HG03354 (cell line): ENCODE data around the gene SP110.
"Not testable (repeated sequence)": the region's sequence is repeated elsewhere in the genome, so short reads cannot be mapped to it uniquely, and the experiment has no call there.

Experiments used
- ATAC-seq: cut with Tn5 transposase; IDR thresholded peaks from one replicate; pipeline ENCODE4 v1.9.1; 2021; ENCODE audit warnings: mild to moderate bottlenecking; ENCODE audit not compliant: unreplicated experiment, poor library complexity, severe bottlenecking

Gene SP110

GRCh38 chr2:230135130-230135525 lies 84.7 kb downstream of the SP110 start:
- ATAC-seq, result peak; percentile 14

DNA sequence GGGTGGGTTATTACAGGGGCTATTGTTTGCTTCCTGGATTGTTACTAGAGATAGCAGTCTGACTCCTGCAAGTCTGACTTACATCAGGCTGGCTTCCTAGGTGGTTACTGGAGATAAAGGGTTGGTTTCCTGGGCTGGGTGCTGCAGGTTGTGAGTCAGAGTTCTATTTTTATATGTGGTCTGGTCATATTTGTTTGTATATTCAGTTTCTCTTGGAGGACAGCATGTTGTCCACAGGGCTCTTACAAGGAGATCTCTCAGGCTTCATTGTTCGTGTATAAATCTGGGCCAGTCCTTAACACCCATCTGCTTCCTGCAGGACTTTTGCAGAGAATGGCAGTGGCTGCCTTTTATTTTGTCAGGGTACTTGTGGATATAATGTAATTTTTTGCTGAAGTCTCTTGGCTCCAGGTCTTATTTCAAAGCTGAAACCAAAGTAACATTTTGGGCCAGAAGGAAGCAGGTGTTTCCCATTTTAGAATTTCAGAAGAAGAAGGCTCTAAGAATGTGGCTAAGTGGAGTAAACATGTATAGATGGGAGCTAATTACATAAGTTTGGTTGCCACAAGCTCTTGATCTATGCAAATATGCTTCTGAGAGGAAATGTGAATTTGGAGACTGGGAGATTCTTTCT lies 85.2 kb downstream of the SP110 start:
- peak; percentile 56 for ATAC-seq

DNA sequence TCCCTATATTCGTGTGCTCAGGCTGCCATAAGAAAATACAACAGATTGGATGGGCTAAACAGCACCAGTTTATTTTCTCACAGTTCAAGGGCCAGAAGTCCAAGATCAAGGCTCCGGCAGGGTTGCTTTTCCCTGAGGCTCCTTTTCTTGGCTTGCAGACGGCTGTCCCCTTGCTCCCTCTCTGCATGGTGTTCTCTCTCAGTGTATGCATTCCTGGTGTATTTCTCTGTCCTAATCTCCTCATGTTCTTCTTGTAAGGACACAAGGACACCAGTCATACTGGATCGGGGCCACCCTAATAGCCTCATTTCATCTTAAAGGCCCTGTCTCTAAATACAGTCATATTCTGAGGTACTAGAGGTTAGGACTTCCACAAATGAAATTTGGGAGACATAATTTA lies 88.4 kb downstream of the SP110 start:
- ATAC-seq, result no peak

DNA sequence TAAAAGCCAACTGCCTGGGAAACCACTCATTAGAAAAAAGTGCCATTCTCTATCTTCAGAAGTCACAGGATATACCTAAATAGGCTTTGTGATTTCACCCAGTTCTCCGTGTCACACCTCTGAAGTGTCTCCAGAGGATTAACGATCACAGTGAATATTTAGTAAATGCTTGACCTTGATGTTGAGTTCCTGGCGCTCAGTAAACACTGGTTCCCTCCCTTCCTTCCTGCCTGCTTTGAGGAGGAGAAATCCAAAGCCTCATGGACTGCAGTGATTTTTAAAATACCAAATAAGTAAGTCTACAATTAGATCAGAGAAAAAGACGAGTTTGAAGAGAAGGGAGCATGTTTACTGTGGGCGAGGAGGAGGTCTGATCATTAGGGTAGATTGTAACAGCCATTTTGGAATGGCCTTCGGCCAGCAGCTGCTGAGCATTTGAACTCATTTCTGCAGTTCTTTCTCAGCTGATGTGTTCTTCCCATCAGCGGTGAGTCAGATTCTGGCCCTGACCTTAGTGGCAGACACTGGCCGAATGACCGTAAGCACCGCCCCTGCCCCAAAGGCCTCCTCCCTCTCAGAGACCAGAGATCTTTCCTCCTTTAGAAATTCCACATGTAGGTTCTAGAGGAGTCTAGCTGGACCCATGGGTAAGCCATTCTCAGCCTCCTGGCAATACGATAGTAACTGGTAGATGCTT lies 89.0 kb downstream of the SP110 start:
- no peak for ATAC-seq

DNA sequence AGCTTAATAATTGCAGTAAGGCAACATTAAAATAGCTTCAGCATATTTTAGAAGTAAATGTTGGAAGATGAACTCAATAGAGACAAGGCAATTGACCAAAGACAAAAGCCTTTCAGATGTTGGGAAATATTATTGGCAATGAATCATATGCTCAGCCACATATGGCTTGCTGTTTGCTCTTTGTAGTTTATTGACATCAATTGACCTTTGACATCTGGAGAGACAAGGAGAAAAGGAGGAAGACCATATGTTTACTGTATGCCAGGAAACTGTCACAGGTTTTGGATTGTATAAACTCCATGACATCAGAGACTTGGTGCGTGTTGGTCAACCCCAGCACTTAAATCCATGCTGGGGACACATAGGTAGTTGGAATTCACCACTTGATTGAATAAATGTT lies 90.4 kb downstream of the SP110 start:
- no peak for ATAC-seq

DNA sequence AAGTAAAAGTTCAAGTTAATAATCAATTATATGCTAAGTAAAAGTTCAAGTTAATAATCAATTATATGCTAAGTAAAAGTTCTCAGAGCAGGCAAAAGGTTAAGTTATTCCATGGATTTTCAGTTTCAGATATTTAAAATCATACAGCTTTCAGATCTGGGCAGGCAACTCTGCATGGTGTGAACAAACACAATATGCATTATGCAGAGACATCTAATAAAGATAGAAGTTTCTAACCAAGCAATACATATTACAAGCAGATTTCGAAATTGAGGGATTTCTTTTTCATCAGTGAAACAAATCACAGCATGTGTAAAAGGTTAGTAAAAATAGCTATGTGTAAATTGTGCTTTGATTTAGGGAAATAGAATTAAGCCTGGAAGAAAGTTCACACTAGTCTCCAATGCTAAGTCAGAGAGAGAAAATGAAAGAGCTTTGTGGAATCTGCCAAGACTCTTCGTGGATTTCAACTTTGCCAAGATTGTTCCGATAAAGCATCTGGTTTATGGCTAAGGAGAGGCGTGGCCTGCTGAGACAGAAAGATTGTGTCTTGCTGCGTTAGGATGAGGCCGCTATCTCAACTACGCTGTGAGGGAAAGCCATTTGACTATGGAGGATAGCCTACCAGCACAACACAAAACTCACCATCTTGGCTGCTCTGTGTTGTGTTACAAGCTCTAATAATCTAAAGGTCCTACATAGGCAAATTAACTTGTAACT lies 91.0 kb downstream of the SP110 start:
- no peak for ATAC-seq

DNA sequence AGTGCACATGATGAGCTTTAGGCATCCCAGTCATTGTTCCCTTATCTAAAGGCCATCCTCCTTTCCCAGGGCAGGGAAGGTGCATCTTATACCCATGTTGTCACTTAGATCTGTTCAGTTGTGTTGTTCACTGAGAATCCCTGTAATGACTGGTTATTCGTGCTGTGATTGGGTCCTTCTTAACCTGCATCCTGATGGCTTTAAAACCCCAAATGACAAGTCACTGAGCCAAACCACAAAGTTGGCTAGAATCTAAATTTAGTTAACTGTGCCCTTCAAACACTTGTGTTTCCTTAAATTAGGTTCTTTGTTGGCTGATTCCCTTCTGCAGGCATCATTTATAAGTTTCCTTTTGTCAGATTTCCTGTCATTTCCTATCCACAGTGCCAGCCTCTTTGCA lies 92.6 kb downstream of the SP110 start:
- ATAC-seq, result no peak

DNA sequence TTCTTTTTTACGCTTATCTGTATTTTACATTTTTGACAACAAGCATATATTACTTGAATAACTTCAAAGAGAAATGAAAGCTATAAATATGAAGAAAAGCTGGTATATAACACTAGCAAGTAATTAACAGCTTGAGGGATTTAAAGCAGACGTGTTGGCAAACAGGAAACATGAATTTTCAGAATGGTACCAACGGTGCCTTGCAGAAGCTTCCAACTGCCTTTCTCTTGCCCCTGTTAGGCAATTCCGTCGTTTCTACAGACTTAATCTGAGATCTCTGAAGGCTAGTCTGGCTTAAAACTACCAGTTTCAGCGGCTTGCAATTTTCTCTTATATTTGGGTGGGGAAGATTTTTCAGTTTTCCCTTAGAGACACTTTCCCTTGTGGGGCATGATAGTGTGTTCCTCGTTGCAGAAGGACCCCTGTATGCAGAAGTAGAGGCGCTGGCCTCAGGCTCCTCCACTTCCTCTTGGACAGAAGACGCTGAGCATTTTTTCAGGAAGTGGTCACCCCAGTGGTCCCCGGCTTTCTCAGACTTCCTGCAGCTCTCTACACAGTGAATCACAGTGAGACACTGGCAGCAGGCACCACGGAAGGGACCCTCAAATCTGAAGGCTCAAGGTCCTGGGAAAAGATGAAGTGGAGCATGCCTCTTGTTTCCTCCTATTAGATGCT lies 94.9 kb downstream of the SP110 start:
- ATAC-seq, result peak; percentile 80

DNA sequence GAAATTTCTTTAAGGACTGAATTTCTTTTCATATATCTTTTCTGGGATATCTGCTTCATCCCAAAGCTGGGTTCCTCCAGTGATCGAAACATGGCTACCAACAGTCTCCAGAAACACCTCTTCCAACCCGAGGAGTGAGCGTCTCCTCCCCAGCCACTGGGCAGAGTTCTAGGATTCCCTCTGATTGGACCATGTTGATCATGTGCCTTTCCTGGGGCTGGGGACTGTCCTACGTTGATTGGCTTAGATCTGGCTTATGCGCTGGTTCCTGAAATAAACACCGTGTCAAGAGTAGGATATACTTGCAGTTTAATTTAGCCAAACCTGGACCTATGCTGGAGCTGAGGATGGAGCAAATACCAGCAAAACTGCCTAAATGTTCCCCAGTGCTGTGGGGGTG lies 95.5 kb downstream of the SP110 start:
- no peak for ATAC-seq

DNA sequence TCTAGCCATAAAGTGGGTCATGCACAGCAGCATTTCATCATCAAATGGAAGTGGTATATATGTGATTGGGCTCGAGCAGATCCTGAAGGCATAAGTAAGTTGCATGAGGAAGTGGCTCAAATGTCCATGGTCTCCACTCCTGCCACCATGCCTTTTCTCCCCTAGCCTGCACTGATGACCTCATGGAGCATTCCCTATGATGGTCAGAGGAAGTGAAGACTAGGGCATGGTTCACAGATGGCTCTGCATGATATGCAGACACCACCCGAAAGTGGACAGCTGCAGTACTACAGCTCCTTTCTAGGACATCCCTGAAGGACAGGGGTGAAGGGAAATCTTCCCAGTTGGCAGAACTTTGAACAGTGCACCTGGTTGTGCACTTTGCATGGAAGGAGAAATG lies 99.4 kb downstream of the SP110 start:
- ATAC-seq, result not testable (repeated sequence)

GRCh38 chr2:230119827-230120226 lies 100.0 kb downstream of the SP110 start:
- ATAC-seq, result not testable (repeated sequence)
